Smooth muscle cell (in vitro differentiated cells): Measurements from ENCODE around the gene MBTPS1. TPM values are rescaled to one million over a fixed set of nuclear protein-coding genes. Genes with fewer than 3 reads are reported as not detected.

ENCODE experiments used
- DNase-seq: peaks from one replicate; lab custom pipeline; 2025; ENCODE audit not compliant: unreplicated experiment; lab: John Stamatoyannopoulos, UW
- H2AFZ ChIP-seq: fragments of 200-600 bp; sonication (generic); 2 replicates; pipeline ENCODE4 v1.6.0; 2016; ENCODE audit warnings: antibody characterized with exemption, low read depth, mild to moderate bottlenecking
- H3F3A ChIP-seq: fragments of 200-600 bp; sonication (generic); 2 replicates; pipeline ENCODE4 v1.6.0; 2017; ENCODE audit warnings: antibody characterized with exemption, low read depth
- H3K27ac ChIP-seq: fragments of 200-600 bp; sonication (generic); 2 replicates; pipeline ENCODE4 v1.5.1; 2016; ENCODE audit warnings: low read depth, mild to moderate bottlenecking
- H3K27me3 ChIP-seq: fragments of 200-600 bp; sonication (generic); 2 replicates; pipeline ENCODE4 v1.6.1; 2016; ENCODE audit warnings: low read depth, mild to moderate bottlenecking
- H3K36me3 ChIP-seq: fragments of 200-600 bp; sonication (generic); 2 replicates; pipeline ENCODE4 v1.5.1; 2016; ENCODE audit warnings: low read depth
- H3K4me1 ChIP-seq: fragments of 200-600 bp; sonication (generic); 2 replicates; pipeline ENCODE4 v1.5.1; 2016; ENCODE audit warnings: low read depth
- H3K4me2 ChIP-seq: fragments of 200-600 bp; sonication (generic); 2 replicates; pipeline ENCODE4 v1.6.0; 2016; ENCODE audit warnings: mild to moderate bottlenecking
- H3K4me3 ChIP-seq: fragments of 200-600 bp; sonication (generic); 2 replicates; pipeline ENCODE4 v1.5.1; 2016; ENCODE audit warnings: mild to moderate bottlenecking
- H3K79me2 ChIP-seq: fragments of 200-600 bp; sonication (generic); 2 replicates; pipeline ENCODE4 v1.6.0; 2016; ENCODE audit warnings: low read depth, mild to moderate bottlenecking
- H3K9ac ChIP-seq: fragments of 200-600 bp; sonication (generic); 2 replicates; pipeline ENCODE4 v1.6.0; 2016; ENCODE audit warnings: low read depth
- H3K9me3 ChIP-seq: fragments of 200-600 bp; sonication (generic); replicated peaks from 2 replicates; pipeline ENCODE4 v1.5.1; 2016; ENCODE audit warnings: low read depth
- H4K20me1 ChIP-seq: fragments of 200-600 bp; sonication (generic); 2 replicates; pipeline ENCODE4 v1.6.0; 2016; ENCODE audit warnings: low read depth
- WGBS: methylation state at CpG from one replicate; pipeline ENCODE4 v1.1.7; 2016; ENCODE audit warnings: low lambda C conversion rate; 5-methylcytosine and 5-hydroxymethylcytosine counted together
- polyA plus RNA-seq: library from polyadenylated mRNA; unstranded; fragments of >200 nt; fragmentation: Nextera tagmentation; extraction: Ambion mirVana; gene quantifications from 2 replicates; pipeline ENCODE4 v1.2.1, GENCODE V29; 2016
- total RNA-seq: library from RNA; depleted of rRNA; stranded (reverse); fragments of >200 nt; gene quantifications from 2 replicates; pipeline ENCODE4 v1.2.3, GENCODE V29; 2014
- TF ChIP-seq, protein P1 (sequence below): fragments of 200-600 bp; sonication (generic); IDR thresholded peaks from 2 replicates; pipeline ENCODE4 v1.5.1; 2017; ENCODE audit warnings: borderline replicate concordance, mild to moderate bottlenecking, antibody characterized with exemption; ENCODE audit not compliant: insufficient read depth, poor library complexity, severe bottlenecking

Gene MBTPS1
- total and polyA plus RNA-seq, 2 experiments from 2014 or later, result 51.9 to 68.9 TPM

GRCh38 chr16:84105948-84106740, 10.6 kb downstream of the MBTPS1 start:
- no peaks in the 10 kb centered on the region for H3K36me3 ChIP-seq
- no peak overlapping the region for H2AFZ ChIP-seq
- H3K79me2 ChIP-seq, result peaks cover 90% of the 10 kb centered on the region
- H4K20me1 ChIP-seq, result peaks cover 97% of the 10 kb centered on the region
- no peak overlapping the region for H3K4me2 ChIP-seq
- no peaks in the 10 kb centered on the region for H3K9me3 ChIP-seq
- no peak overlapping the region for H3K9ac ChIP-seq
- TF ChIP-seq, protein P1, sequence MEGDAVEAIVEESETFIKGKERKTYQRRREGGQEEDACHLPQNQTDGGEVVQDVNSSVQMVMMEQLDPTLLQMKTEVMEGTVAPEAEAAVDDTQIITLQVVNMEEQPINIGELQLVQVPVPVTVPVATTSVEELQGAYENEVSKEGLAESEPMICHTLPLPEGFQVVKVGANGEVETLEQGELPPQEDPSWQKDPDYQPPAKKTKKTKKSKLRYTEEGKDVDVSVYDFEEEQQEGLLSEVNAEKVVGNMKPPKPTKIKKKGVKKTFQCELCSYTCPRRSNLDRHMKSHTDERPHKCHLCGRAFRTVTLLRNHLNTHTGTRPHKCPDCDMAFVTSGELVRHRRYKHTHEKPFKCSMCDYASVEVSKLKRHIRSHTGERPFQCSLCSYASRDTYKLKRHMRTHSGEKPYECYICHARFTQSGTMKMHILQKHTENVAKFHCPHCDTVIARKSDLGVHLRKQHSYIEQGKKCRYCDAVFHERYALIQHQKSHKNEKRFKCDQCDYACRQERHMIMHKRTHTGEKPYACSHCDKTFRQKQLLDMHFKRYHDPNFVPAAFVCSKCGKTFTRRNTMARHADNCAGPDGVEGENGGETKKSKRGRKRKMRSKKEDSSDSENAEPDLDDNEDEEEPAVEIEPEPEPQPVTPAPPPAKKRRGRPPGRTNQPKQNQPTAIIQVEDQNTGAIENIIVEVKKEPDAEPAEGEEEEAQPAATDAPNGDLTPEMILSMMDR, result no peak
- H3K27ac ChIP-seq, result no peak overlapping the region
- no peaks in the 10 kb centered on the region for H3K27me3 ChIP-seq
- no peaks in the 10 kb centered on the region for H3K4me1 ChIP-seq
- H3K4me3 ChIP-seq, result no peak overlapping the region
- no peaks in the 10 kb centered on the region for H3F3A ChIP-seq
- 91% methylated on average over 13 of the region's 13 CpGs for WGBS
- no peak for DNase-seq

DNA sequence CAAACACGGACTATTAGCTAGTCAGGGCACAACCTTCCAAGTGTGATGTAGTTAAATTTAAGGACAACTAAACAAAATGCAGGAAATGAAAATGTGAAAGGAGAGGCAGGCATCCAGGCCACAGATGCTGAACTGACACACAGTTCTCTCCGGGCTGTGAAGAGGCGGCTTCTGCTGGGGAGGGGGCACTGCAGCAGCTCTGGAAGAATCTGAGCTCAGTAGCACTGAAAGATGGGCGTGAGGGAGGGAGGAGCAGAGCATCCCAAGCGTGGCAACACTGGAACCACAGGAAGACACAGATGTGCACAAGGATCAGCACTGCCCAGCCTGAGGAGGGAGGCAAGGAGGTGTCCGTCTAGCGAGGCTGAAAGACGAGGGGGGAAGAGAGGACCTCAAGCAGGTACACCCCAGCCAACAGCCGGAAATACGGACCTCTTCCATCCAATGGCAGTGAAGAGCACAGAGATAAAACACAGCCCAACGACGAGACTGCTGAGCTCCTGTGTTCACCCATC, 11.4 kb downstream of the MBTPS1 start:
- no peak overlapping the region for H3K27ac ChIP-seq
- WGBS, result 86% methylated on average over 12 of the region's 12 CpGs
- H3K4me3 ChIP-seq, result no peak overlapping the region
- no peak overlapping the region for H3K9ac ChIP-seq
- H3K4me2 ChIP-seq, result no peak overlapping the region
- peaks cover 95% of the 10 kb centered on the region for H4K20me1 ChIP-seq
- H3F3A ChIP-seq, result no peaks in the 10 kb centered on the region
- H2AFZ ChIP-seq, result no peak overlapping the region
- H3K4me1 ChIP-seq, result no peaks in the 10 kb centered on the region
- TF ChIP-seq, protein P1, result no peak
- peaks cover 82% of the 10 kb centered on the region for H3K79me2 ChIP-seq
- no peak for DNase-seq
- no peaks in the 10 kb centered on the region for H3K36me3 ChIP-seq
- no peaks in the 10 kb centered on the region for H3K9me3 ChIP-seq
- H3K27me3 ChIP-seq, result no peaks in the 10 kb centered on the region

GRCh38 chr16:84104231-84104630, 12.5 kb downstream of the MBTPS1 start:
- H4K20me1 ChIP-seq, result peaks cover 92% of the 10 kb centered on the region
- H3K36me3 ChIP-seq, result no peaks in the 10 kb centered on the region
- H3K4me3 ChIP-seq, result no peak overlapping the region
- TF ChIP-seq, protein P1, result no peak
- no peaks in the 10 kb centered on the region for H3K9me3 ChIP-seq
- 72% methylated on average over 3 of the region's 3 CpGs for WGBS
- no peaks in the 10 kb centered on the region for H3K4me1 ChIP-seq
- H3K9ac ChIP-seq, result no peak overlapping the region
- no peaks in the 10 kb centered on the region for H3F3A ChIP-seq
- peaks cover 72% of the 10 kb centered on the region for H3K79me2 ChIP-seq
- no peak overlapping the region for H3K27ac ChIP-seq
- no peak overlapping the region for H3K4me2 ChIP-seq
- DNase-seq, result no peak
- no peaks in the 10 kb centered on the region for H3K27me3 ChIP-seq
- no peak overlapping the region for H2AFZ ChIP-seq
